K562 (cell line): ENCODE data around the gene LIMS1. TPM values are rescaled to one million over a fixed set of nuclear protein-coding genes. Genes with fewer than 3 reads are reported as not detected.

Experiments used
- ATF1 ChIP-seq, 2 experiments: fragments of 450-650 bp in 1 of 2; IDR thresholded peaks; 2 replicates each; pipeline ENCODE4 v1.6.1; 2016; ENCODE audit warnings: missing compliant biosample characterization in 1 of 2, missing genetic modification characterization in 1 of 2
- ATF6 ChIP-seq: sonication (generic); formaldehyde crosslinking; IDR thresholded peaks from 2 replicates; pipeline ENCODE4 v1.4.0; 2020; ENCODE audit warnings: mild to moderate bottlenecking, missing genetic modification reagents
- FOXP4 ChIP-seq: sonication (generic); formaldehyde crosslinking; IDR thresholded peaks from 2 replicates; pipeline ENCODE4 v1.8.0; 2022; ENCODE audit warnings: mild to moderate bottlenecking, missing genetic modification reagents, borderline replicate concordance
- NFIX ChIP-seq: fragments of 250-450 bp; sonication (Bioruptor Pico); IDR thresholded peaks from 2 replicates; pipeline ENCODE4 v1.4.0; 2020; ENCODE audit warnings: low read depth, mild to moderate bottlenecking, moderate library complexity
- POLR2AphosphoS5 ChIP-seq: IDR thresholded peaks from 2 replicates; pipeline ENCODE4 v1.6.1; 2011; ENCODE audit warnings: mild to moderate bottlenecking, low read depth, low read length, moderate library complexity; ENCODE audit not compliant: control insufficient read depth, insufficient read depth
- SP2 ChIP-seq: IDR thresholded peaks from 2 replicates; pipeline ENCODE4 v1.6.1; 2011; ENCODE audit warnings: mild to moderate bottlenecking, low read depth, low read length, moderate library complexity; ENCODE audit not compliant: poor library complexity, severe bottlenecking; ENCODE audit errors: extremely low read depth
- XRCC5 ChIP-seq: fragments of 200-400 bp; formaldehyde crosslinking; IDR thresholded peaks from 2 replicates; pipeline ENCODE4 v1.6.1; 2017; ENCODE audit warnings: low read depth, mild to moderate bottlenecking, low read length
- ZNF280A ChIP-seq: fragments of 450-650 bp; IDR thresholded peaks from 2 replicates; pipeline ENCODE4 v1.6.1; 2018; ENCODE audit warnings: mild to moderate bottlenecking, low read depth; ENCODE audit not compliant: partially characterized antibody
- ZNF655 ChIP-seq: fragments of 250-450 bp; sonication (Bioruptor Pico); IDR thresholded peaks from 2 replicates; pipeline ENCODE4 v1.5.0; 2021
- polyA plus RNA-seq, 8 experiments: library from polyadenylated mRNA; depleted of rRNA in 4 of 8; stranded (reverse) in 5 of 8; unstranded in 3 of 8; fragments of >200 nt; fragmentation: Nextera tagmentation in 2 of 8; fragmentation: Illumina TruSeq in 1 of 8; extraction: Ambion mirVana in 2 of 8; extraction: Trizol in 1 of 8; gene quantifications; 2 replicates each; pipeline versions ENCODE4 v1.2.1 to v1.2.3, GENCODE V29; 2011 to 2014; ENCODE audit warnings: inconsistent platforms in 1 of 8, missing spikeins in 1 of 8
- total RNA-seq, 7 experiments: library from RNA; depleted of rRNA in 6 of 7; stranded (reverse); fragments of >200 nt in 6 of 7; fragmentation: Illumina TruSeq in 2 of 7; extraction: Trizol in 2 of 7; gene quantifications; 2 replicates each; pipeline versions ENCODE4 v1.2.1 to v1.2.3, GENCODE V29; 2011 to 2021; ENCODE audit warnings: low replicate concordance in 1 of 7

The LIMS1 gene
- total and polyA plus RNA-seq, 9 of the 15 experiments (the other 6 are each of a cell fraction or from before 2014, with no cell fraction given), result 52.8 to 134 (median 81.0) TPM

- TF ChIP-seq ZNF280A (peak; percentile 90), ATF6 (CRISPR knock-in tag) (no peak), XRCC5 (no peak), NFIX (CRISPR knock-in tag) (no peak), SP2 (no peak), ZNF655 (no peak), FOXP4 (no peak), ATF1 (CRISPR knock-in tag; IDR thresholded peaks at IDR 0.05) (no peak), ATF1 (tag; IDR thresholded peaks at IDR 0.05) (no peak), POLR2AphosphoS5 (no peak)
These were observed 173.0 kb downstream of the LIMS1 start (continued) for GRCh38 chr2:108707300-108707699.
